ENCODE measurements around the gene BACE1.
"Not testable (repeated sequence)": the region's sequence is repeated elsewhere in the genome, so short reads cannot be mapped to it uniquely, and the experiment has no call there.

Gene BACE1

DNA sequence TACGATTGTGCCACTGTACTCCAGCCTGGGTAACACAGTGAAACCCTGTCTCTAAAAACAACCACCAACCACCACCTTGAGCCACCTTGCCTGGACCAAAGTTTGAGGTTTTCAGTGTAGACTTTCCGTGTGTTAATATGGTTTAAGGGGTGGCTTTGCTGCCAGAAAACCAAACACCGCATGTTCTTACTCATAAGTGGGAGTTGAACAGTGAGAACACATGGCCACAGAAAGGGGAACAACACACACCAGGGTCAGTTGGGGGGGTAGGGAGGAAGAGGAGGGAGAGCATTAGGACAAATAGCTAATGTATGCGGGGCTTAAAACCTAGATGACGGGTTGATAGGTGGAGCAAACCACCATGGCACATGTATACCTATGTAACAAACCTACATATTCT is 43.9 kb downstream of the BACE1 start:
- DNase-seq, result not testable (repeated sequence)

DNA sequence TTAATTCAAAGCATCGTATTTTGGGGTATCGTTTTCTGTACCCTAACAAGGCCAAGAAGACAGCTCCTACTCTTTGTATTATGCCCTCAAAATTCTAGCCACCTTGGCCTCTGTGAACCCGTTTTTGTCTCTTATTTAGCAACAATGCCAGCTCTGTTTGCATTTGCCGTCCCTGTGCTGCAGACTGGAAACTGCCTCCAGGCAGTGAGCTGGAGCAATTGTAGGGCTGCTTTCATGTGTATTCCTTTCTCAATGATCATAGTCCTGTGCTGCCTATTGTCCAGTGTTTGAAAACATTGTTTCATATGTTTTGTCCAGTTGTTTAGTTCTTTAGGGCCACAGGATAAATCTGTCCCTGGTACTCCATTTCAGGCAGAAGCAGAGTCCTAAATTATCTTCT is 44.8 kb downstream of the BACE1 start:
- DNase-seq, result no peak

DNA sequence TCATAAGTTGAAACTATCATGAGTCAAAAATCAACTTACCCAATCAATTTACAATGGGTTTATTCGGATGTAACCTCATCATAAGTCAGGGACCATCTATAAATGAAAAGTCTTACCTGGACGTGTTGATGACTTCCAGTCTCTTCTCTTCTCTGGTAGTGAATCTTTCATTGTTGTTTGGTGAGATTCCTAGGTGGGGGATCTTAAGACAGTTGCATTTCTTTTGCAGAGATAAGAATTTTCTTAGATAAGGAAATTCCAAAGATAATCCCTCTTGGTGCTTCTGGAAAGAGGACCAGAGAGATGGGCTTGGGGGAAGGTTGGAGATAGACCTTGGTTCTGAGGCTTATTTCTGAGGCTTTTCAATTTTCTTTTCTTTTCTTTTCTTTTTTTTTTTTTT is 46.2 kb downstream of the BACE1 start:
- no peak for DNase-seq

DNA sequence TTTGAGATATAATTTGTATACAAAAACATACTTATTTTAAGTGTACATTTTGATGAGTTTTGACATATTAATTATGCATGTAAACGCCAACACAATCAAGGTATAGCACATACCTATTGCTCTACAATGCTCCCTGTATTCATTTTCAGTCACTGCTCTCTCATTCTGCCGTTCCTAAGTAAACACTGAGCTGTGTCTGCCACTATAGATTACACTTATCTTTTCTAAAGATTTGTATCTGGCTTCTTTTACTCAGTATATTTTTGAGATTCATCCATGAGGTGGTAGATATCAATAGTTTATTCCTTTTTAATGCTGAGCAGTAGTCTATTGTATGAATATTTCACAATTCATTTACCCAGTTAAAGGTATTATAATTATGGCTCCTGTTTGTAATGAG is 50.3 kb downstream of the BACE1 start:
- no peak for DNase-seq

DNA sequence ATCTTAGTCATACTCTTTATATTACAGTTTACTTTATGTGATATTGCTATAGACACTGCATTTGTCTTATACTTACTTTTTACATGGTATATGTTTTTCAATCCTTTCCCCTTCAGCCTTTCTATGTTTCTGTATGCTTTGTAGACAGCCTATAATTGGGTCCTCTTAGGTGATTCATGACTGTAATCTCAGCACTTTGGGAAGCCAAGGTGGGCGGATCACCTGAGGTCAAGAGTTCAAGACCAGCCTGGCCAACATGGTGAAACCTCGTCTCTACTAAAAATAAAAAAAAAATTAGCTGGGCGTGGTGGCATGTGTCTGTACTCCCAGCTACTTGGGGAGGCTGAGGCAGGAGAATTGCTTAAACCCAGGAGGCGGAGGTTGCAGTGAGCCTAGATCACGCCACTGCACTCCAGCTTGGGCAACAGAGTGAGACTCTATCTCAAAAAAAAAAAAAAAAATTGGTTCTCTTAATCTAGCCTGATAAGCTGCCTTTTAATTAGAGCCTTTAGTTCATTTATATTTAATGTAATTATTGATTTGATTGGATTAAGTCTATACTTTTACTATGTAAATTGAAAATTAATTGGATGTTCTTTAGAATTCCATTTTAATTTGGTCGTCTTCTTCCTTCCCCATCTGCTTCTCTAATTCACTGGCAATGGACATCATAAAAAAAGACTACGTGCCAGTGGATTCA is 51.3 kb downstream of the BACE1 start:
- DNase-seq, result not testable (repeated sequence)

DNA sequence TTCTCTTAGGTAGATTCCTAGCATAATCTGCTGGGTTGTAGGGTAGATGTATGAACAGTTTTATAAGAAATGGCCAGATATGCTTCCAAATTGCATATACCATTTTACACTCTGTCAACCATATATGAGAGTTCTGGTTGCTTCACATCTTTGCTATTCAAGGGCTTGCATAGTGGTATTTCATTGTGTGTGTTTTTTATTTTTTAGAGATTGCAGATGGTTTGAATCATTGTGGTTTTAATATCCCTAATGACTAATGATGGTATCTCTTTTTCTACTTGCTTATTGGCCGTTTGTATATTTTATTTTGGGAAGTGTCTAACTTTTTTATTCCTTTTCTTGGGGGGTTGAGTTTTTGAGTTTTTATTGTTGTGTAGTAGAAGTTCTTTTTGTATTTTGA is 56.6 kb downstream of the BACE1 start:
- DNase-seq, result no peak

DNA sequence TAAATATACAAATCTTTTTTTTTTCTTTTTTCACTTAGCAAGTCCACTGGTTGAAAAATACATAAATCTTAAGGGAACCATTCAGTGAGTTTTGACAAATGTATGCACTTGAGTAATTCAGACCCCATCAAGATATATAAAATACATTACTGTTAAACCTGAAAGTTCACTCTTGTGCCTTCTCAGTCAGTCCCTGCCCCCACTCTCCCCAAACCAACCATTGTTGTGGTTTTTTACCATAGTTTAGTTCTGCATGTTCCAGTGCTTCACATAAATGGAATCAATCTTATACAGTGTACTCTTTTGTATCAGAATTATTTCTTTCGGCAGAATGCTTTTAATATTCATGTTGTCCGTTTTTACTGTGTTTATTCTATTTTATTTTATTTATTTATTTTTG is 57.5 kb downstream of the BACE1 start:
- no peak for DNase-seq

DNA sequence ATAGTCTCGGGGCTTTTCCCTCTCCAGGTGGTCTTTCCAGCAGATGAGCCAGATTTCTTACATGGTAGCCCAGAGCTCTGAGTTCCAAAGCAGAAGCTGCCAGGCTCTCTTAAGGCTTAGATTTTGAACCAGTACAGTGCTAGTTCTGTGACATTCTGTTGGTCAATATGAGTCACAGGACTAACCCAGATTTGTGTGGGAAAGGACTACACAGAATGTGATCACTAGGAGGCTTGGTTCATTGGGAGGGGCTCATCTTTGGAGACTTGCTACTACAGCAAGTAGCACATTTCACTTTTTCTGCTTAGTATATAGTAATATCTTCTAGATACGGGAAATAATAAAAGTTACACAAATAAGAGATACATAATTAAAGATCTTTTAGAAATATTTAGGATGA is 59.5 kb downstream of the BACE1 start:
- no peak for DNase-seq

DNA sequence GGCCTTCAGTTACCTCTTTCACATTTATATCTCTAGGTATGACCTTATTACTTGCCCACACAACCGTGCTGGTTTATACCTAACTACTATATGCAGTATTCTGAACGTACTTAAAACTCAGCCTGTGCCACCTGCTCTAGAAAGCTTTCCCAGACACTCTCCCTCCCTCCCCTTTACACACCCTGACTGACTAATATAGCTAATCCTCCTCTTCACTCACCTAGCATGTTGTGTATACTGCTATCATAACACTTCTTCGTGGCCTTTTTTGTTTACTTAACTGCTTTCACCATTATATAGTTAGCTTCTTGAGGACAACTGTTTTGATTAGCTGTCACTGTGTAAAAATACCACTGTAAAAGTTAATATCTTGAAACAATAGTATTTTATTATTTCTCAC is 60.1 kb downstream of the BACE1 start:
- DNase-seq, result no peak

DNA sequence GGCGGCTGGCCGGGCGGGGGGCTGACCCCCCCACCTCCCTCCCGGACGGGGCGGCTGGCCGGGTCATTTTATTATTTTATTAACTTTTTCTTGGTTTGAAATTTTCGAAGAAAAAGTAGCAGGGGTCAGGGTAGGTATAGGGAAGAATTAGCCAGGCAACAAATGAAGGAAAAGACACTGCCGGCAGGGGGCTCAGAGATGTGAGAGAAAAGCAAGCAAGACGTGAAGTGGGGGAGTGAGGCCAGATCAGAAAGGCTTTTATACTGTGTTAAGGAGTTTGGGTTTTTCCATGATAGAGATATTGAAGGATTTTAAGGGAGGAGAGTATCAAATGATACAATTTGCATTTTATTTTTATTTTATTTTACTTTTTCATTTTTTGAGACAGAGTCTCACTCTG is 64.5 kb downstream of the BACE1 start:
- DNase-seq, result no peak

DNA sequence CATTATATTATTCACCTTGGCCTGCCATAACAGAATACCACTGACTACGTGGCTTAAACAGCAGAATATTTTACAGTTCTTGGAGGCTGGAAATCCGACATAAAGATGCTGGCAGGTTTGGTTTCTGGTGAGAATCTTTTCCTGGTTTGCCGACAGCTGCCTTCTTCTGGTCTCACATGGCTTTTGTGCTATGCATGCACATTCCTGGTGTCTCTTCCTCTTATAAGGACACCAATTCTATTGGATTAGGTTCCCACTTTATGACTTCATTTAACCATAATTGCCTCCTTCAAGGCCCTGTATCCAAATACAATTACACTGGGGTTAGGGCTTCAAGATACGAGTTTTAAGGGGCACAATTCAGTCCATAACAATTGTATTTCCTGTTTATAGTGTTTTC is 66.5 kb downstream of the BACE1 start:
- no peak for DNase-seq

DNA sequence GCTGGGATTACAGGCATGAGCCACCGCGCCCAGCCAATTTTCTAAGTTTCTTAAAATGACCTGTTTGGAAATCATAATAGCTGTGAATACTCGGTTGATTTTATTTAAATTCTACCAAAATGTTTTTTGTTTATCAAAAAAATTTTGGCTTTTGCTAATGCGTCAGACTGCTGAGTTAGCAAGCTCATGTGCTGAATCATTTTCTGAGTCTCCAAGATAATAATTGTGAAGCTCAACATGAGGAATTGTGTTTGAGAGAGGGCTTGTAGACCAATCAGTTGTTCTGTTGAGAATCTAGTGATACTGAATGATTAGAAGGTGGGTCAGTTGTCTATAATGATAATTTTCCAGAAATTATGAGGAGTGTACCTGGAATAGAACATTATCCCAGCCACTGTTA is 67.7 kb downstream of the BACE1 start:
- DNase-seq, result no peak

DNA sequence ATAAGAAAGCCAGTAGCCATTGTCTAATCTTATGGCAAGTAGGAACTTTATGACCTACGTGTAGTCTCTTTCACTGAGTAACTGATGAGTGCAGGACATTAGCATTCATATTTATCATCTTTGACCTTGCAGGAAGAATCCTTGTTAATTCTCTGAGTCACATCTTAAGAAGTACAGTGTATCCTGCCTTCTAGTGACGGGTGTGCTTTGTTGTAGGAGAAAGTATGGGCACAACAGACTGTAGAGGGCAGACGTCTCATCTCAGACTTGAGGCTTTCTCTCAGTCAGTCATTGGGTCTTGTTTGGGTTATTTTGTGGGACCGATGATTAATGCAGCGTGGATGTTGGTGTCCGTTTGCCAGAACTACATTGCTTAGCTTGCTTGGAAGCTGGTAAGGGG is 76.8 kb downstream of the BACE1 start:
- DNase-seq, result no peak

DNA sequence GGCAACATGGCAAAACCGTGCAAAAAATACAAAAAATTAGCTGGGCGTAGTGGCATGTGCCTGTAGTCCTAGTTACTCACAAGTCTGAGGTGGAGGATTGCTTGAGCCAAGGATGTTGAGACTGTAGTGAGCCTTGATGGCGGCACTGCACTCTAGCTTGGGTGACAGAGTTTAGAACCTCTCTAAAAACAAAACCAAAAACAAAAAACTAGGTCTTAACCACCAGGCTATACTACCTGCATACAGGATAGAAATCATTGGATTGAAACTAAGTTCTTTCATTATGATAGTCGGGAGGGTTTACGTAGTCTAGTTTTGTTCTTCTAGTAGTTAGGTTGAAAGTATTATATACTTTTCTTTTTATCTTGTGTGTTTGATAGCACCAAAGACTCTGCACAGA is 77.8 kb downstream of the BACE1 start:
- DNase-seq, result no peak
